GM18519 (cell line): ENCODE data around the gene MYL12A.

Experiments
- ATAC-seq: cut with Tn5 transposase; IDR thresholded peaks from one replicate; pipeline ENCODE4 v1.9.1; 2021; ENCODE audit warnings: mild to moderate bottlenecking, moderate library complexity; ENCODE audit not compliant: unreplicated experiment, low FRiP score

The MYL12A gene

DNA sequence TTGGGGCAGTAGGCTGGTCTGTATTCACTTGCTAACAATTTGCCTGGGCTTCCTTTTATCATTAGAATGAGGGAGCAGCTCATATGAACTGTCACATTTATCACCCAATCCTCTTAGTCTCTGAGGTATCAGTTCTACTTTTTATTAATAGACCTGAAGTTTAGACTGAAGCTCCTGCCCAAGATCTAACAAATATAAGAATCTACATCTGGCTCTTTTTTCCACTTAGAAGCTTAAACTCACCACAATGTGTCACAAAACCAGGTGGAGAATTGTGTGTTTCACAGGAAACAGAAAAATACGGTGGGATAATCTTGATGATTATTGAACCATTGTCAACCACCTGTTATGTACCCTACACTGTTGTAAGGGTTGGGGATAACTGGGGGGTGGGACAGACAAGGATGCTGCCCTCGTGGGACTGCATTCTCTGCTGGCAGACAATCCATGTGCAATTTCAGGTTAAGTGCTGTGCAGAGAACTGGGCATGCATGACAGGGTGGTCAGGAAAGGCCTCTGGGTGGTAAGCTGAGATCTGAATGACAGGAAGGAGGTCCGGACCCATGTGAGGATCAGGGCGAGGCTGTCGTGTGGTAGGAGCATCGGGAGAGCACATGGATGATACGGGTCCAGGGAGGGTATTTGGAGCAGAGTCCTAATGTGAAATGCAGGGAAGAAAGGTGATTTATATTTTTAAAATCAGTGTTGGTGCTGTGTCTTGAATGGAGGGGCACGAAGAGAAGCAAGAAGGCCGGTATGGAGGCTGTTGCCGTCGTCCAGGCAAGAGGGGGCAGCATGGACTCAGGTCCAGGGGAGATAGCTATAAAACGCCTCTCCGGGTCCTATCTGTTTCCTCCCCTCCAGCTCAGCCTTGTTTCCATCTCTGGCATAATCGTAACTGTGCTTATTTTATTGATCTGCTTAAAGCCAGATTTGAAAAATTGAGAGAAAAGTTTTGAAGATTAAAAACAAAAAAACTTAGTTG is 31.9 kb downstream of the MYL12A start:
- peak; percentile 74 for ATAC-seq

DNA sequence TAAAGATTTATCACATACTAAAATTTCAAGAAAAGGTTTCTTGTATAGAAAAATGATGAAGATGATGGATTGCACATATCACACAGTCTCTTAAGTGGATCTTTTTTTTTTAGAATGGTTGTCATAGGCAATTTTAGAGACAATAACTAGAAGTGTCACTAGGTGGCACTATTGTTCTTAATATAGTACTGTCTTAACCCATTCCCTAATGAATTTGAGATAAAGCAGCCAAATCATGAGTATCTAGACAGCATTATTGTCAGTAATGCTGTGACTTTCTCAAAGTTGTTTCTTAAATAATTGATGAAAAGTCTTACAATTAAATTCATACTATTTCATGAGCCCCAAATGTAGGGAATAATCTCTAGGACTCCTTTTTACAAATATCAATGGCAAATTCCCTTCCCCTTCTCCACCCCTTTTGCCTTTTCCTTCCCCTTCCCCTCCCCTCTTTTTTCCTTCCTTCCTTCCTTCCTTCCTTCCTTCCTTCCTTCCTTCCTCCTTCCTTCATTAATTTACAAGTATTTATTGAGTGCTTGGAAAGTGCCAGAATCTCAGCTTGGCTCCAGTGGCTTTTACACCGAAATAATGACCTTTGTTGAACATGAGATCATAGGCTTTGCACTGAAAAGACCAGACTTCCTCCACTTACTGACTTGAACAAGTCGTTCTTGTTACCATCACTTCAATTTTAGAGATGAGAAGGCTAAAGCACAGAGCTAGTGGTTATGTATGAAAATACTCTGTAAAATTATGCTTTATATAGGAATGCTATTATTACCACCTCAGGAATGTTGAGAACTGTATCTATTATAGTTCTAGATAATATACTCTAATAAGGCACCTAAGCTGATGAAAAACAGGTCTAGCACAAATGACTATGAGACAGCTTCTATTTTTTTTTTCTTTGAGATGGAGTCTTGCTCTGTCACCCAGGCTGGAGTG is 34.1 kb downstream of the MYL12A start:
- ATAC-seq: no peak

DNA sequence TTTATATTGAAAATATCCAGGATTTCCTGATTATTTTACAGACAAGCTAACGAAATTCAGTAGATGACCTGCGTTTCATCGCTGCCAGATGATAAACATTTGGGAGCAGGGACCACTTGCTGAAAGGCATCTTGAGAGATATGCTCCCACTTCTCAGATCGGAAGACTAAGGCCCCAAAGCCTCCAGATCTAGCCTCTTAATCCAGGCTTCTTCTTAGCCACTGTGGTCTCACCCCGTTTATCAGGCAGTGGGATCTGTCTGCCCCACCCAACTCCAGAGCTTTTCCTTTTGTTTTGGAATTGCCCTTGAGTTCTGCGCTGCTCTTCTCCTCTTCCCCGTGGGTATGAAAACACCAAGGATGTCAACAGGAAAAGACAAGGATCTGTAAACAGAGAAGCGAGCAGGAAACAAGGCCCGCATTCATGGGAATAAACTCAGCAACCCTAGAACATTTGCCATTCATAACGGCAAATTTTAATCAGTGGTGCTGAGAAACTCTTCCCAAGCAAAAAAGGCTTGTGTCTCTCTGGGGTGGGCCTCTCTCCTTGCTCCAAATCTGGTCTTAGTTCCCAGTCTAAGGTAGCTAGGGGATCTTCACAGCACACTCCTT is 35.8 kb downstream of the MYL12A start:
- ATAC-seq: no peak

DNA sequence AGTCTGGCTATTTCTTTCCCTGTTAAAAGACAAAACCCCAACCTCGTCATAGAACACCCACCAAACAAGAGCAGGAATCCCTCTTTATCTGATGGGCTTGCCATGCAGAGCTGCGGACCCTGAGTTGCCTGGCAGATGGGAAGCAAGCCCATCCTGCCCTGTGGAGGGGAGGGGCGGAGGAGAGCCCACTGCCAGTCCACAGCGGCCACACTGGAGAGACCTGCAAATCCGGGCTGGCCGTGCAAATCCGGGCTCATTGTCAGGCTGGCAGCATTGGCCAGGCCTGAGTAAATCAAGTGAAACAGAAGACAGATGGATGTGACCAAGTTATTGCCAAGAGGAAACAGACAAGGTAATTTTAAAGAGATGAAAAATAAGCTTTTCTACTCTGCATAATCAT is 36.3 kb downstream of the MYL12A start:
- ATAC-seq: no peak

DNA sequence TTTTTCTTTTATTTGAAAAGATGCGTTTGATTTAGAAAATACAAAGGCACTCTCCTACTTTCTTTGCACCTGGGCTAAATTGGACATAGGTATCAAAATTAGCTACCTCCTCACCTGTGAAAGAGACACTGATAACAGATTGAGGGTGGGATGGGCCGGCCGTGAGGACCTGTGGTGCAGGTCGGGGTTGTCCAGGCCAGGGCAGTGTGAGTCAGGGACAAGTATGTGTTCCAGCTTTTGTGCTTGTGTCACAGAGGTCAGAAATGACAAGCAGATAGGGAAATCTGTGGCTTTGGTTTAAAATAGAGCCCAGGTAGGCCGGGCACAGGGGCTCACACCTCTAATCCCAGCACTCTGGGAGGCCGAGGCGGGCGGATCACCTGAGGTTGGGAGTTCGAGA is 36.9 kb downstream of the MYL12A start:
- no peak for ATAC-seq

DNA sequence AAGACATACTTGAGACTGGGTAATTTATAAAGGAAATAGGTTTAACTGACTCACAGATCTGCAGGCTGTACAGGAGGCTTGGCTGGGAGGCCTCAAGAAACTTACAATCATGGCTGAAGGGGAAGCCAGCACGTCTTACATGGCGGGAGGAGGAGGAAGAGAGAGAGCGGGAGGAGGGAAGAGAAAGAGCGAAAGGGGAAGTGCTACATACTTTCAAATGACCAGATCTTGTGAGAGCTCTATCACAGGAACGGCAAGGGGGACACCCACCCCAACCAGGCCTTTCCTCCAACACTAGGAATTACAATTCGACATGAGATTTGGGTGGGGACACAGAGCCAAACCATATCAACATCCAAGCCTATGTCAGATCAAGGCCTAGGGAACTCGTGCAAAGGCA is 38.6 kb downstream of the MYL12A start:
- ATAC-seq: no peak

DNA sequence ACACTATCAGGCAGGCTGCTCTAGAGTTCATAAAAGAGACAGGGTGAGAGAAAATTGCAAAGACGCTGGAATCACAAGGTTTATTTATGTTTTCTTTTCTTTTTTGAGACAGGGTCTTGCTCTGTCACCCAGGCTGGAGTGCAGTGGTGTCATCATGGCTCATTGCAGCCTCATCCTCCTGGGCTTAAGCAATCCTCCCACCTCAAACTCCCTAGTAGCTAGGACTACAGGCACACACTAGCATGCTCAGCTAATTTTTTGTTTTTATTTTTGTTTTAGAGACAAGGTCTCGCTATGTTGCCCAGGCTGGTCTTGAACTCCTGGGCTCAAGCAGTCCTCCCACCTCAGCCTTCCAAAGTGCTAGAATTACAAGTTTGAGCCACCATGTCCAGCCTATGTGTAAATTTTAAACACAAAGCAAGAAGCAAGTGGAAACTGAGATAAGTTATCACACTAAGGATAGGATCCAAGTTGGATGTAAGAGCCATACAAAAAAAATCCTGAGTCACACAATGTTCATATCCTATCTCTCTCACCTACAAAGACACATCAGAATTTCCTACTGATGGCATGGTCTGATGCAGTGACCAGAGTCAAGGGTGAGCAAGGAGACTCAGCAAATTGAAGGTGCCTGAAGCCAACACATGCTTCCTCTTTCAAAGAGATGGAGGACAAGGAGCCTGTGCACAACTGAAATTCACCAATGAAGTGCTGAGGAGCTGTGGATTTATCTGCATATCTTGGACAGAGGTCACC is 45.8 kb downstream of the MYL12A start:
- no peak for ATAC-seq

DNA sequence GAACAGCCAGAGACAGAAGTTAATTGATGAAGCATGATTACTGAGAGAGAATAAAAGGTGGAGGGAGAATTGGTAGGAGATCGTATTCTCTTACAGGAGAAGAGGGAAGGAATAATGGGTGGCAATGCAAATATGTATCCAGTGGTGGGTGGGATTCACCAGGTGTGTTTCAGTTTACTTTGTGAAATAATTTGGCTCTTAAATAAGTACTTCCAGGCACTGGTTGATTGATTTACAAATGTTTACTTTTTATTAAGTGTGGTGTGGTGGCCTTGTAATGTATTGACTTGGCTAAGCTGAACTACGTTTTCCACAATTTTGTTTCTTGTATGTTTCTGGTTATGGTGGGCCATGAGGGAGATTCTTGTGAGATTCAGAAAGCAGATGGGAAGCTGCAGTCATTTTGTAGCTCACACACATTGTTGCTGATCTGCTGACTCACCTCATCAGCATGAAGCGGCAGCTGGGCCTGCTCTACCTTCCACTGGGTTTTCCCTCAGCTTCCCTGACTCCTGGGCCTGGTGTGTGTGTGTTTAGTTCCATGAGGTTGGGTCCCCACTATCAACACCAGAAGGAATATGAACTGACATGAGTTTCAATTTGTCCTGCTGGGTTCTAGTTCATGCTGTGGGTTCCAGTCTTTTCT is 47.0 kb downstream of the MYL12A start:
- no peak for ATAC-seq

DNA sequence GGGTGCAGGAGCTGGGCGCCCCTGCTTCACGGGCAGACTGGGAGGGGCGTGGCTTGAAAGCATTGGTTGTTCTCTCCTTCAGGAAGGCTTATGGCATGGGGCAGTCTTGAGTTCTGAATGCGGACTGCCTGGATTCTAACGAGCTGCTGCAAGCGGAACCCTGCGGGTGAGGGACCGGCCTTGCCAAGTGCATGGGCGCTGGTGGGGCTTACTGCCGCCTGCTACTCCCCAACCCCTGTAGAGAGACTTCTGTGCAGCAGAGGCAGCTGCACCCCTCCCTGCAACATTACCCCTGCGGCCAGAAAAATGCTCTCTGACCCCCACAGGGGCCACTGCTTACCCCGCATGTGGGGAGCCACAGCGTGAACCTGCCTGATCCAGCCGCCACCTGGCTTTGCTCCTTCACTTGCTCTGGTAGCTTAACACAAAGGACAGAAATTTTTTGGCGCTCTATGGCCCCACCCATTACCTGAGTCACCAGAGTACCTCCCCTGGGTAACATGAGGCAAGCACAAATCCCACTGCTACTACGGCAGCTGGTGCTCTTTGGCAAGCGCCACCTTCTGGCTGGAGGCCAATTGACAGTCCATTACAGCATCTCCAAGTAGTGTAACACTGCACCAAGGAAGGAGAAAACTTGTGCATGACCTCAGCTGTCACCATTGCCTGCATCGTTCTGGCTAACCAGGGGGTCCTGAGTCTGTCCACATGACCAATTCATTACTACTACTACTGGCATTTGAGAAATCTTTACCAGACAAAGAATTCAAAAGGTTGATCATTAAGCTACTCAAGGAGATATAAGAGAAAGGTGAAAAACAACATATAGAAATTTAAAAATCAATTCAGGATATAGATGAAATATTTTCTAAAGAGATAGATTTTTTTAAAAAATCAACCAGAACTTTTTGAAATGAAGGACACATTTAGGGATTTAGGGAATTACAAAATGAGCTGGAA is 49.7 kb downstream of the MYL12A start:
- ATAC-seq: peak; percentile 99

DNA sequence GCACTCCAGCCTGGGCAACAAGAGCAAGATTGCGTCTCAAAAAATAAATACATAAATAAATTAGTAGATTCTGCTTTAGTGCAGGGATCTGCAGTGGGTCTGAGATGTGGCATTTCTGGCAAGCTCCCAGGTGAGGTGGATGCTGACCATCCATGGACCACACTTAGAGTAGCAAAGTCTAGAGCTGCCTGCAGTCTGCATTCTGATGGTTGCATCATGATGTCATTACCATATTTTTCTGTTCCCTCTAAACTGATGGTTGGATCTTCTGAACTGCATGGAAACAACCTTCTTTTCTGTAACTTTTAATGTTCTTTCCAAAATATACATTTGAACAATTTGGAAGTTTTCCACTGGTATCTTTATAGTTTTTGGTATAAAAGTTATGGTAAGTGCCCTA is 57.2 kb downstream of the MYL12A start:
- no peak for ATAC-seq

DNA sequence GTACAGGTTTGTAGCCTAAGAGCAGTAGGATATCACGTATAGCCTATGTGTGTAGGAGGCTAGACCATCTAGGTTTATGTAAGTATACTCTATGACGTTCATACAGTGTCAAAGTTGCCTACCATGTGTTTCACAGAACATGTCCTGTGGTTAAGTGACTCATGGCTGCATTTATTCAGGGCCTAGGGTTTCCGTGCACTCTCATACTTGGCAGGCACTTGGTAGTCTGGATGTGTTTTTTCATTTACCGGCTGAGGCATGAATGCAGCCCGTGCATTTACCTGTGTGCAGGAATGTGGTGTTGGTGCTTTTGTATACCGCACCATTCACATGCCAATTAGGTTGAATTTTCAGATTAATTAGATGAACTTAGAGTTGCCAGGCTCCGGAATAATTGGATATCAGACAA is 57.8 kb downstream of the MYL12A start:
- ATAC-seq: no peak
